GM19239 (cell line): ENCODE measurements around the gene PTGIS.

Experiments
- DNase-seq: peaks from one replicate; pipeline ENCODE4 v3.0.0; 2011; ENCODE audit warnings: low spot score; ENCODE audit not compliant: insufficient read length
- FAIRE-seq: peaks from 2 replicates; lab custom pipeline; 2011; peaks lifted over from hg19 to GRCh38; lab: Jason Lieb, UNC

The PTGIS gene

GRCh38 chr20:49562311-49563014 lies 5.5 kb downstream of the PTGIS start:
- no peak for DNase-seq
- FAIRE-seq: no peak

DNA sequence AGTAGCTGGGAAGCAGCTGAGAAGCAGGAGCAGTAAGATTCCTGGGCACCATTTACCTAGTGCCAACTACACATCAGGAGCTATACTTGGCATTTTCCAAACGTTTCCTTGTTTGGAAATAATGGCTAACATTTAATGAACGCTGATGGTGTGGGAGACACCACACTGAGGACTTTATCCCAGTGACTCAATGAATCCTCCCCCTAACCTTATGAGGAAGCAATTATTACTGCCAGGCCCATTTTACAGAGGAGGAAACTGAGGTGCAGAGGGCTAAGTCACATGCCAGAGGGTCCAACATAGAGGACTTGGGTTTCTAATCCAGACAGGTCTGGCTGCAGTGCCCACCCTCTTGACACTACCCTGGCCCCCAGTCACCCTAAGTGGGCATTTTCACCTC lies 6.1 kb downstream of the PTGIS start:
- no peak for DNase-seq
- no peak for FAIRE-seq

GRCh38 chr20:49561256-49561655 lies 6.7 kb downstream of the PTGIS start:
- DNase-seq (no peak), FAIRE-seq (no peak)

- DNase-seq (no peak), FAIRE-seq (no peak)
Observed at GRCh38 chr20:49560646-49561045, 7.3 kb downstream of the PTGIS start.

DNA sequence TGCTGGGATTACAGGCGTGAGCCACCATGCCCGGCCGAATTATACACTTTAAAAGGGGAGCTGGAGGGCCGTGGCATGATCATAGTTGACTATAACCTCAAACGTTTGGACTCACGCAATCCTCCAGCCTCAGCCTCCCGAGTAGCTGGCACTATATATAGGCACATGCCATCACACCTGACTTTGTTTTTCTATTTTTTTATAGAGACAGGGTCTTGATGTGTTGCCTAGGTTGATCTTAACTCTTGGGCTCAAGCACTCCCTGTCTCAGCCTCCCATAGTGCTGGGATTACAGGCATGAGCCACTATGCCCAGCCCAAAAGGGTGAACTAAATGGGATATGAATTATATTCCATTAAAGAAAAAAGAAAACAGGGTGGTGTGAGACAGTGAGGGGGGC lies 7.8 kb downstream of the PTGIS start:
- DNase-seq: no peak
- no peak for FAIRE-seq

DNA sequence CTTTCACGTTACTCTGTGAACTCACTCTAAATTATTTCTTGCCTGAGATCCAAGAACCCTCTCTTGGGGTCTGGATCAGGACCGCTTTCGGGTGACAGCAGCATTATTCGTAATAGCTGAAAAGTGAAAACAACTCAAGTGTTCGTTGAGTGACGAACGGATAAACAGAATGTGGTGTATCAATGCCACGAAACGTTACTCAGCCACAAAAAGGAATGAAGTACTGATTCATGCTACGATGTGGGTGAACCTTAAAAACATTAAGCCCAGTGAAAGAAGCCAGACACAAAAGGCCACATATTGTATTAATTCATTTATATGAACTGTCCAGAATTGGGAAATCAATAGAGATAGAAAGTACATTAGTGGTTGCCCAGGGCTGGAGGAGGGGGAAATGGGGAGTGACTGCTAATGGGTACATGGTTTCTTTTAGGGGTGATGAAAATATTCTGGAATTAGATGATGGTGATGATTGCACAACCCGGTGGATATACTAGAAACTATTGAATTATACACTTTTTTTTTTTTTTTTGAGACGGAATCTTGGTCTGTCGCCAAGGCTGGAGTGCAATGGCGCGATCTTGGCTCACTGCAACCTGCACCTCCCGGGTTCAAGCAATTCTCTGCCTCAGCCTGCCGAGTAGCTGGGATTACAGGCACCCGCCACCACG lies 8.4 kb downstream of the PTGIS start:
- FAIRE-seq (no peak), DNase-seq (no peak)

DNA sequence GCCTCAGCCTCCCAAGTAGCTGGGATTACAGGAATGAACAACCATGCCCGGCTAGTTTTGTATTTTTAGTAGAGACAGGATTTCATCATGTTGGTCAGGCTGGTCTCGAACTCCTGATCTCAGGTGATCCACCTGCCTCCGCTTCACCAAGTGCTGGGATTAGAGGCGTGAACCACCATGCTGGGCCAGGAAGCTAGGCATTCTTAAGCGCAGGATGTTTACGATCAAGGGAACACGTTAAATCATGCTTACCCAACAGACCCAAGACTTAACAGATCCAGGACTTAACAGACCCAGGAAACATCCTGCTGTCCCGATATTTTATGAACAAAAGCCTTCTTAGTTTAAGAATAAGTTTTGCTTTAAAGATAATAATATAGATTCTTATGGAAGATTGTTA lies 9.1 kb downstream of the PTGIS start:
- FAIRE-seq (no peak), DNase-seq (no peak)

DNA sequence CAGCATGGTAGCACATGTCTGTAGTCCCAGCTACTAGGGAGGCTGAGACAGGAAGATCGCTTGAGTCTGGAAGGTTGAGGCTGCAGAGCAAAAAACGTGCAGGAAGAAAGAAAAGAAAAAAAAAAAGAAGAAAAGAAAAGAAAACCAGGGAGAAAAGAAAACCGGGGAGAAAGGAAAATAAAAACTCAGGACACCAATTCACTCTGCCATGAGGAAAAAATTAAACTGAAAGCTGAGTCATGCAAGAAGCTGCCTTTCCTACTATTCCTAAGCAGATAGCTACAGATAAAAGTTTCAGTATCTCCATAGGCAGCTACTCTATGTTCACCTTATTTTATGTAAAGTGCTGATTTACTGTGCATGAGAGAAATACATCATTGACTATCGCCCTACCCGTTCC lies 10.5 kb downstream of the PTGIS start:
- FAIRE-seq (no peak), DNase-seq (no peak)

DNA sequence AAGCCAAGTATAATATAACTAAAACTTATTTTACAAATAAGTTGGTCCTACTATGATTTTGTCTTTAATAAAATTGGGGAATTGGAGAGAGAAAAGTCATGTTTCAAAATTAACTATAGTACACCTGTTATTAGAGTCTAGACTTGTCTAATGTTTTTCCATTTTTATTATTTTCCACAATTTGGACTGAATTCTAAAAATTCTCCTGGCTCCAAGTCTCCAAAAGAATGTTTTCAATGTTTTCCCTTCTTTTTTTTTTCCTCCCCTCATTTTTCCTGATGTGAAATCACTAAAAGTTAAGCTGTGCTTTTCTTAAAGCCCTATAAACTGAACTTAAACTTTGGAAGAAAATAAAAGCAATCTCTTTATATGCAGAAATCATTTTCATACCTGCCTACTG lies 11.3 kb downstream of the PTGIS start:
- FAIRE-seq (no peak), DNase-seq (no peak)

- FAIRE-seq: no peak
- DNase-seq: no peak
Observed at GRCh38 chr20:49549801-49550551, 18.0 kb downstream of the PTGIS start.

- DNase-seq (no peak), FAIRE-seq (no peak)
Observed at GRCh38 chr20:49548371-49548947, 19.5 kb downstream of the PTGIS start.

DNA sequence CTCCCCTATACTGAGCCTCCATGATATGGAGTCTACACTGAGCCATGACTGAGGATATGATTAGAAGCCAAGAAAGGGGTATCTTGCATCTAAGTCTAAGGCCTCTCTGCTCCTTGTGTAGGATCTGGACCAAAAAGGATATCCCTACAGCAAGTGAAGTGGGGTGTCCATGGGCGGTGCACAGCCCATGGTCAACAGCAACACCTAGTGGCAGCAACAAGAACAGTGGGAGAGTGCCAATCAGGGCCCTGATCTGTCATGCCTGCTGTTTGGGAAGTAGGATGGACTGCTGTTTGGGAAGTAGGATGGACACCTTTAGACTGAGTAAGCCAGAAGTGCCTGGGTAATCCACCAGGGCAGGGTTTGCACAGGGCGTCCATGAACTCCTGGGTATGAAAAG lies 22.4 kb downstream of the PTGIS start:
- FAIRE-seq (no peak), DNase-seq (no peak)

GRCh38 chr20:49544535-49544934 lies 23.4 kb downstream of the PTGIS start:
- FAIRE-seq (no peak), DNase-seq (no peak)

GRCh38 chr20:49543858-49544437 lies 24.0 kb downstream of the PTGIS start:
- FAIRE-seq: no peak

DNA sequence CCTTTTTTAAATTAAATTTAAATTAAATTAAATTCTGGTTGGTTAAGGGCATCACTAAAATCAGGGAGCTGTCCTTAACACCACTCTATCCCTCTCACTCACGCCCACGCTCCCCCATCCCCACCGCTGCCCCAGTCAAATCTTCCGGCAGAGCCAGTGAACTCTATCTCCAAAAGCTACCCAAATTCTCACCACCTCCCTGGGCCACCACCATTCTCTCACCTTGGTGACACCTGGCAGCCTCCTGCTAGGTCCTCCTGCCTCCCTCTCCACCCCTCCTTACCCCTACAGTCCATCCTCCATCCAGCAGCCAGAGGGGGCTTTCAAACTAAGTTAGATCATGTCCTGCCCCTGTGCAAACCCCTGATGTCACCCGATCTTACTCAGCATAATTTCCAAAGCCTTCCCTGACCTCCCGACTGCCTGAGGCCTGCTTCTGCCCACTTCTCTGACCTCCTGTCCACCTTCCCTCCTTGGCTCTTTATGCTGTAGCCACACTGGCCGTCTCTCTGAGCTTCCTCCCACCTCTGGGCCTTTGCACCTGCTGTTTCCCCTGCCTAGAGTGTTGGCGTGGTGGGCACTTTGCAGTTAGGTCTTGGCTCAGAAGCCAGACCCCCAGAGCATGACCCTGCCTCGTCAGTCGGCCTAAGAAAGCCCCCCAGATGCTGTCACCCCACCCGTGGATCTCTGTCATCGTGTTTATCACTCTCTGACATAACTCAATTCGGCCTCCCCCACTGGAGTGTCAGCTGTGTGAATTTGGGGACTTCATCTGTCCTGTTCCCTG lies 24.7 kb downstream of the PTGIS start:
- DNase-seq (no peak), FAIRE-seq (no peak)

More at GRCh38 chr20:49543858-49544437, 24.0 kb downstream of the PTGIS start:
- no peak for DNase-seq

- no peak for DNase-seq
- no peak for FAIRE-seq
Observed at GRCh38 chr20:49542514-49542991, 25.4 kb downstream of the PTGIS start.

DNA sequence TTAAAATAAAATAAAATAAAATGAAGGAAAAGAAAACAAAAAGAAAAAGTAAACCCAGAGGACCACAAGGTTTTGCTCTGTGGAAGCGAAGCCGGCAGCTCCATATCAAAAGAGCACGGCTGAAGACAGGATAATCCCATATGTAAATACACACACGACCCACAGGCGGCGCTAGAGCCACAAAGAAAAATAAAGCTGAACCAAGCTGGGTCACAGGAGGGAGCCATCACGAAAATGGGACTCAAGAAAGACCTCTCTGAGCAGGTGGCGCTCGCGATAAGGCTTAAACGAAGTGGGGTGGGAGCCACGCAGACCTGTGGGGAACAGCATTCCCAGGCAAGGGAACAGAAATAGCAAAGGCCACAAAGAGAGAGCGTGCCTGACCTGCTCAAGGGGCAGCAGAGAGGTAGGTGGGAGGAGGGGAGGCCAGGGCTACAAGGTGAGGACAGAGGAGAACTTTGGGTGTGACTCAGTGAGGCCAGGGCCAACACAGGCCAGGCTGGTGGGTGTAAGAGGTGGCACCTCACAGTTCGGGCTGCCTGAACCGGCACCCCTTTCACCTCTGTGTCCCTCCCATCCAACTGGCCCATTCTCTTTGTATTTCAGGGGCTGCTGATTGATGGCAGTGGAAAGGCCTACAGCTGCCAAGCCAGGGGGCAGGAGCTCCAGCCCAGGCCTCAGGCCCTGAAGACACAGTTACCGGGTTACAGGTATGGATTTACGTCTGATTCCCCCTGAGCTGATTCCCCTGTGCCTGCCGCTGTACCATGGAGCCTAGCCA lies 26.0 kb downstream of the PTGIS start:
- no peak for FAIRE-seq
- DNase-seq: peak; percentile 31

DNA sequence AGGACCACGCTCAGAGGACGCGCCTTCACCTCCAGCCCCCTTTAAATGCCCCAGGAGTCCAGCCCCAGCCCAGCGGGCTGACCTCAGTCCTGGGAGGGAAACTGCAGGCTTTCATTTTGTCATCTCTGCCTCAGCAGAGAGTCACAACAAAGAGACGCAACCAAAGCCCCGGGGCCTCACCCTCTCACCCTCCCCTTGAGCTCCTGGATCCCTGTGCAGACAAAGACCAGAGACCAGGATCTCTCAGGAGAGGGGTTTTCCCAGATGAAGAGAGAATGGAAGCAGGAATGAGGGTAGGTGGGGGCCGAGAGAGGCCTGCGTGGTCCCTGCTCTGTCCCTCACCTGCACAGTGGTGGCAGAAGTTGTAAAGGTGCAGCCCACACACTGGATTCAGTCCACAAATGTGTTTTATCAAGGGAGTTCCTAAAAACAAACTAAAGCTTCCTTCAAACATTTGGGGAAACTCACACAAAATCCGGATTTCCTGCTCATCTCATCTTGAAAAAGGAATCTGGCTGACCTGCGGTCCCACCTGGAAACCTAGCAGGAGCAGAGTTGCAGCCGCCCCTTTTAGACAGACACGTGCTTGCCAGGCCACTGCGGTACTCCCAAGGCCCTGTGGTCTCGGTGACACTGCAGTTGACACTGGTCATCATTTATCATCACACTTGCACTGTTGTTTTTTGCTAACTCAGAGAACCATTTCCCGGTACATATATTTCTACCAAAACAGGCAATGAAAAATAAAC lies 27.1 kb downstream of the PTGIS start:
- DNase-seq: no peak
- FAIRE-seq: no peak
